Stimulated activated CD8-positive, alpha-beta memory T cell treated with anti-CD3 and anti-CD28 coated beads, Interleukin-15, amount 100 ng/mL, for 48 hours (primary cell): ENCODE data around the gene GDF7.

Experiments used
- DNase-seq, 2 donors: peaks; one replicate each; pipeline ENCODE4 v3.0.0-alpha.2; 2020; ENCODE audit warnings: low read depth in 2 of 2

The GDF7 gene

DNA sequence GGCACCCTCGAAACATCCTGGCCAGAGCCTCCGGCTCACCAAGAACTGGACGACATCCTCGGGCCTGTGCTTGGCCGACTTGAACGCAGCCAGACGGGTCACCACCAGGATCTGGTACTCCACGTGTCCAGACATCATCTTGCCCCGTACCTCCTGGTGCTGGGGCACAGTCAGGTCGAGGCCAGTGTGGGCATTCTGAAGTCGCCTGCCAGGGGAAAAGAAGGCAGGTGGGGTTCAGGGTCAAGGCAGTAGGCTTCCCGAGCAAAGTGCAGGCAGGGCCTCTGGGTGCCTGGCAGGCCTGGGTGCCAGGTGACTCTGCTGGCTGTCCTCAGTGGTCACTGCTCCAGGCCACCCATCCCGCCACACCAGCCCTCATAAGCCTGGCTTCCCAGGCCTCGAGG lies 21.6 kb upstream of the GDF7 start:
- no peak for DNase-seq

DNA sequence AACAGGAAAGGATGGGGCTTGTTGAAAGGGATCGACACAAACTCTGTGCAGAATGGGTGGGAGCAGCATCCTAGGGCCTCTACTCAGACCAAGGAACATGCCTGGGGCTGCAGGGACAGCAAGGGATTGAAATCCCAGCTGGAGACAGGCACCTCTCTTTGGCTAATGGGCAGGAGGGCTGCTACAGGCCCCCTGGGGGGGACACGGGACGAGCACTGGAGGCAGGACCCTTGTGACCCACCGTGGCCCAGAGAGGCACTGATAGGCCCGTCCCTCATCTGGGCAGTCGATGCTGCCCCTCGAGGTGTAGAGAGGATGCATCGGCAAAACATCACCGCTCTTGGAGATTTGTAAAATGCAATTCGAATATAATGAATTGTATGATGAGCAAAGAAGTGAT lies 21.2 kb upstream of the GDF7 start:
- no peak for DNase-seq

DNA sequence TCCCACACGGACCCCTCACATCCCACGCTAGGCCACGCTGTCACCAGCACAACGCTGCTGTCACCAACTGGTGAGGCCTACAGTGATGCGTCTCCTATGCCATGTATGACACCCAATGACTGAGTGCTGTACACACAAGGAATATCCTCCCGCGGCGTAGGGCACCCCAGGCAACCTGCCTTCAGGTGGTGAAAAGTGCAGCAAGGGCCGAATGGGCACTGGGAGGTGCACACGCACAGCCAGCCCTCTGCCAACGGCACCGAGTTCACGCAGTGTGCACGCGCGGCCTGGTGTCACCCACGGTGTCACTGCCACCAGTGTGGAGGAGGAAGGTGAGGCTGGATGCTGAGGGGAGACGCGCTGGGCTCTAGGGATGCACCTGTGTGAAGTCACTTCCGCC lies 20.5 kb upstream of the GDF7 start:
- no peak for DNase-seq

DNA sequence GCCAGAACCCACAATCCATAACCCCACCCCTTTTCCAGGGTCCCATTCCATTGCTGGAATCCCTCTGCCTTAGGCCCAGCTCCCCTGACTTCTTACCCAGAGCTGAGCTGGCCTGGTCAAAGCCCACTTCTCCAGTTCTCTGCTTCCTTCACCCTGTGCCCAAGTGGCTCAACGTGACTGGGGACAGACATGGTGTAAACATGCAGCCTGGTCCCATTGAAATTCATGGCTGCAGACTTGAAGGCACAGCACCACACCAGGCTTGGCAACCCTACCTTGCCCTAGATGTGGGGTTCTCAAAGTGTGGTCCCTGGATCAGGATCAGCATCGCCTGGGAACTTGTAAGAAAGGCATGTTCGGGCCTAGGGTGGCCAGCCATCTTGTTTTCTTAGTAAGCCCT lies 19.7 kb upstream of the GDF7 start:
- DNase-seq, result no peak

DNA sequence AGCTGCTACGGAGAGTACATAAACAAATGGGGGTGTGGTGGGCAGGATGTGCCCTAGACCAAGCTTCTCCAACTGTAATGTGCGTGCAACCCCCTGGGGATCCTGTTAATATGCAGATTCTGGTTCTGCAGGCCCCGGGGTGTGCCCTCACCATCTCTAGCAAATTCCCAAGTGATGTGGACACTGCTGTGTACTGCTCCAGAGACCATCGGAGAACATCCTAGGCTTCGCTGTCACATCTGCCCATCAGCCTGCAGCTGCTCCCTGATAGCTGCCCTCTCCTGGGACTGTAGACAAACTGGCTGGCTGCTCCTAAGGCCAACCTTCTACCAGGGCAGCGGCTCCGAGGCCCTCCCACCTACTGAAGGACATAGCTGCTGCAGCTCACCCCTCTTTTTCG lies 19.2 kb upstream of the GDF7 start:
- DNase-seq, result no peak

DNA sequence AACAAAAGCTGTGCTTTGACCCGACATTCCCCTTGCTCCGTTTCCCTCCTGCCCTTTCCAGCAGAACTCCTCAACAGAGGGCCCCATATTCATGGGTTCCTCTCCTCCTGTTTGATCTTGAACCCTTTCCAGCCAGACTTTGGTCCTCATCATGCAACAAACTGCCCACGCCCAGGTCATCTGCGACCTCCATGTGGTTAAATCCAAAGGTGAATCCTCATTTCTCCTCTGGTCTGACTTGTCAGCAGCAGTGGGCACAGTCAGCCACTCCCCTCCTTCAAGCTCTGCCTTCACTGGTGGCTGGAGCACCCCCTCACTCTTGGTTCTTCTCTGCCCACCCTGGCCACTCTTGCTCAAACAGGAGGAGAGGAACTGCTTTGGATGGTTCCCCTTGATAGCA lies 18.7 kb upstream of the GDF7 start:
- DNase-seq, result no peak

DNA sequence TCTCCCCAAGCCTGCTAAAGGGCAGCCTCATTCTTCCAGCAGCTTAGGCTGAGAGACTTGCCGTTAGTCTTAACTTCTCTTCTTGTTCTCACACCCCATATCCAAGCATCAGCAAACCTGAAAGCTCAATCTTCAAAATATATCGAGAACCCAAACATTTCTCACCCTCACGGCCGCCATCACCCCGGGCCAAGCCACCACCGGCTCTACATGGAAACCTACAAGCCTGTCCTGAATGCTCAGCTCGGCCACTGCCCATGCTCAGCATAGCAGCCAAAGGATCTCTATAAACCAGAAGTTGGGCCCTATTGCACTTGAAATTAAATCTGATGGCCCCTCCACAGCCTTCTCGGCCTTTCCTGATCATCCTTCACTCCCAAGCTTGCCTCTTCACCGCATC lies 18.1 kb upstream of the GDF7 start:
- DNase-seq, result no peak

DNA sequence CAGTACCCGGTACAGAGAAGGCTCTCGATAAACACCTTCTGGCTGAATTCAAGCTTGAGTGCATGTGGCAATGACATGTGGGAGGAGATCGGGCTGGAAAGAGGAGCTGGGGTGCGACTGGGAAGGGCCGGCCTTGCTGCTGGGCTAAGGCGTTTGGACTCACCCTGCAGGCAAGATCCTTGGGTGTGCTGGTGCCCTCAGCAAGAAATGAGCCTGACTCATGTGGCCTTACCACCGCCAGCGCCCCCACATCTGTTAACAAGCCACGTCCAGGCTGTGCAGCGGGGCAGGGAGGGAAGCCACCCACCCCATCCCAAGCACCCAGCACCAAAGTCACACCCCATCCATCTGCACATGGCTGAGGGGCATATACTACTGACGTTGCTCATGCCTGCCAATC lies 17.4 kb upstream of the GDF7 start:
- DNase-seq, result no peak

DNA sequence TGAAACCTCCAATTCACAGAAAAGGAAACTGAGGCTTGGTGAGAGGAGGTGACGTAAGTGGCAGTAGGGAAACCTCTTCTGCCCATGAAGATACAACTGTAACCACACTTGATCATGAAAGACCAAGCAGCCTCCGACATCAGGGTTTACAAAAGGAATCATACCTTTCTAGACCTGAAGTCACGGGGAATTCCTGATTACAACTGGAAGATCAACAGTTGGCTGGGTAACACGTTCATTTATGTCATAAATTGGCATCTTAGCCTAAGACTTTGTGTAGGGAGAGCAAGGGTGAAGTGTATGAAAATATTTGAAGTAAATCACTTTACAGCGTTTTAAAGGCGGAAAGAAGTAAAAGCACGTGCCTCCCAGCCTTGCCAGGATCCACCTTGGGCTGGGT lies 17.0 kb upstream of the GDF7 start:
- no peak for DNase-seq

DNA sequence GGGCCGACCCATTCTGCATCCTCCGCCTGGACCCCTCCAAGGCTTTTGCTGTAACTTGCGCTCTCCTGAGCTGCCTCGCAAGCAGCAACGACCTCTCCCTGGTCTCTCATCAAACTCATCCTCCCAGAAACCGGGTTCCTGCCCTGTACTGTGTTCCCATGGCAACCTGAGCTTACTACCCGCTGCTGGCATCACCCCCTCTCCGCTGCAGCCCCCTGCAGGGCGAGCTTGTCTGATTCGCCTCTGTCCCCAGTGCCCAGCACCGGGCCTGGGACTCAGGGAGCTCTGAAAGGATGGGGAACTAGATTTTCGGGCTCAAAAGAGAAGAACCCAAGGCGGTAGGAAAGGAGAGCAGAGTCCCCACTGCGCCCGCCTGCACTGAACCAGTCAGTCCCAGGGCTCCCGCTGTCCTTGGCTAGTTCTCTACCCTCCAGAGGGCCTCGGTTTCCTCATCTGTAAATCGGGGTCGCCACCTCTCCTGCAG lies 16.5 kb upstream of the GDF7 start:
- DNase-seq, result no peak

DNA sequence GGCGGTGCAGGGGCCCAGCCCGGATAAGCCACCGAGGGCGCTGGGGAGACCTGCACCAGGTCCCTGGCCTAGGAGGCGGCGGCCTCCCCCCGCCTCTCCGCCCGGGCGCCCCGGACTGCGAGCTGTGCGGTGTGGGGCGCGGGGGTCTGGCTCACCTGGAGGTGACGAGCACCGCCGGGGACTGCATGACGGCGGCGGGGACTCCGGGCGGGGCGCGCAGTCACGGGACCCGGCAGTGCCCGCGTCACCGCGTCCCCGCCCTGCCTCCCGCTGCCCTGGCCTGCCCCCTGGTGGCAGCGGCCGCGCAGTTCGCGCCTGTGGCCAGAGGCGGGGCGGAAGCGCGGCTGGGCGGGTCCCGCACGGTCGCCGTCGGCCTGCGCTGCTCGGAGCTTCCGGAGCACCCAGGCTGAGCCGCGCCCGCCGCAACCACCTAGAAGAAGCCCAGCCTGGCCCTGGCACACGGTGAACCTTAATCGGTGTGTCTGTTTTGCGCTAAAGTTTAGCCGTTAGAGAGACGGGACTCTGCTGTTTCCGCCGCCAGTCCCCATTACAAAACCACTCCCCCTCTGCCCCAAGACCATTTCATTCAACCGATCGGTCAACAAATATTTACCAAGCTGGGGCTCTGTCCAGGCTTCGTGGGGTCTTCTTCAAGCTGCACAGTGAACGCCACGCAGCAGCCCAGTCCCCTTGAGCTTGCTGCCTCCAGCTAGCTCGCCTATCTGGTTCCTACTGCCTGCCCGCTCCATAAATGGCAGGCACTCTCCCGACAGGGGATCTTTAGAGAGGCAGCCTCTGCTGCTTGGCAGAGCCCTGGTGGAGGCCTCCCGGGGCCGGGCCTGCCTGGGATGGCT lies 15.8 kb upstream of the GDF7 start, which contains the start of gene HS1BP3:
HS1BP3 (minus strand) TSS at position 222 of the 854 bp plus-strand sequence; CDS start at position 187, 35 bp downstream.
- DNase-seq, result peak; percentile 82 to 85

DNA sequence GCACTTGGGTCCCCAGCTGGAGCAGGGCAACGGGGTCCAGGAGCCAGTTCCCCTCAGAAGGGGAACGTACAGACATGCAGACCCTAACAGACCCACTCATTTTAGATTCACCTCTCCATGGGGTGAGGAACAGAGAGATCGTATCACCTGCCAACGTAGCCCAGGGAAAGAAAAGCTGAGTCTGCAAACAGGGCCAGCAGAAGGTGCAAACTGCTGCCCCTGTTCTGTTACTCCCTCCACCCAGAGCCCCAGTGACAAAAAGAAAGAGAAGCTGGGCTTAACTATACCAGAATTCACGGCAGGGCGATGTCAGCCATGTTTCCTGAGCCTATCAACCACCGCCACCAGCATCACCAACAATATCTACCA lies 15.2 kb upstream of the GDF7 start:
- DNase-seq, result no peak

DNA sequence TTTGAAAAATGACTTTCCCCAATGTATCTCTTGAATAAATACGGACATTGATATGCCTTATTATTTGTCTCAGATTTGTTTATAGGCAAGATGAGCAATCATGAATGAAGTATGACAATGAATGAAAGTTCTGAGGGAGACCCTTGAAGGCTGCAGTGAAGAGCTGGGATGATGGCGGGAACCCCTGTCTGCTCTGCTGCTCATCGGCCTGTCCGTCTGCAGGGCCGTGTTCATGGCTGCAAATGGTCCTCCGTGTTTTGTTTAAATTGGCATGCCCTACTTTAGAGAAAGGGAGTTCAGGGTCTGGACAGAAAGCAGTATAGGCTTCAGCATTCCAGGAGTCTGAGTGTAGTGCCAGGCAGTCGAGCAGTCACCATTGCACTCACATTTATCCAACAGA lies 14.8 kb upstream of the GDF7 start:
- no peak for DNase-seq

DNA sequence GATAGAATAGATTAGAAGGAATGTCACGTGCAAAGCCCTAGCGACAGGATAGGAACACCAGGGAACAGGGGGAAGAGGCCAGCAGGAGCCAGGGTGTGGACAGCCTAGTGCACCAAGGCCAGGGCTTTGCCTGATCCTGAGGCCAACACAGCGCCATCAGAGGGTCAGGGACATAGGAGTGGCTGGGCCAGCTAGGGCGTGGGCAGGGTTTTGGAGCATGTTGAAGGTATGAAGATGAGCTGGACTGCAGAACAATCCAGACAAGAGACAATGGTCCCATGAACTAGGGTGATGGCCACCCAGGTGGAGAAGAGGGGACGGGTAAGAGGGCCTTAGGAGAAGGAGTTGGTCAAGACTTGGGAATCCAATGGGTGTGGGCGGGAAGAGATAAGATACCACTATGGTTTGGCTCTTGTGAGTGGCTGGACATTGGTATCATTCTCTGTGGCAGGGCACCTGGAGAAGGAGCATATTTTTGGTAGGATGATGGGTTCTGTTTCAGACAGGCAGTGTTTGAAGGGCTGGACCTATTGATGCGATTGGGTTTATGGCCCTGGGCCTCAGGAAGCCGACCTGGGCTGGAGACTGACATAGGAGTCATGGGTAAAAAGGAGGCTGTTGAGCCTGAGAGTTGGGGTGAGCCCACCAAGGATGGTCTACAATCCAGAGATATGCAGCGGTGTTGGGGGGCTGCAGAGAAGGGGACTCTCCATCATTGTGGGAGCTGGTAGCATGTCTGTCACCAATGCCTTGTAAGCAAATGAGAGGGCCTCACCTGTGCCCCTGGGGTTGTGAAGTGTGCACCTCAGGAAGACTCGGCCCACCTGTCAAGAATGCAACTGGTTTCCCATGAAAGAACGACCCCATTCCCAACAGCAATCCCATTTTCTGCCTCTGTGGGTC lies 14.0 kb upstream of the GDF7 start:
- DNase-seq, result no peak

DNA sequence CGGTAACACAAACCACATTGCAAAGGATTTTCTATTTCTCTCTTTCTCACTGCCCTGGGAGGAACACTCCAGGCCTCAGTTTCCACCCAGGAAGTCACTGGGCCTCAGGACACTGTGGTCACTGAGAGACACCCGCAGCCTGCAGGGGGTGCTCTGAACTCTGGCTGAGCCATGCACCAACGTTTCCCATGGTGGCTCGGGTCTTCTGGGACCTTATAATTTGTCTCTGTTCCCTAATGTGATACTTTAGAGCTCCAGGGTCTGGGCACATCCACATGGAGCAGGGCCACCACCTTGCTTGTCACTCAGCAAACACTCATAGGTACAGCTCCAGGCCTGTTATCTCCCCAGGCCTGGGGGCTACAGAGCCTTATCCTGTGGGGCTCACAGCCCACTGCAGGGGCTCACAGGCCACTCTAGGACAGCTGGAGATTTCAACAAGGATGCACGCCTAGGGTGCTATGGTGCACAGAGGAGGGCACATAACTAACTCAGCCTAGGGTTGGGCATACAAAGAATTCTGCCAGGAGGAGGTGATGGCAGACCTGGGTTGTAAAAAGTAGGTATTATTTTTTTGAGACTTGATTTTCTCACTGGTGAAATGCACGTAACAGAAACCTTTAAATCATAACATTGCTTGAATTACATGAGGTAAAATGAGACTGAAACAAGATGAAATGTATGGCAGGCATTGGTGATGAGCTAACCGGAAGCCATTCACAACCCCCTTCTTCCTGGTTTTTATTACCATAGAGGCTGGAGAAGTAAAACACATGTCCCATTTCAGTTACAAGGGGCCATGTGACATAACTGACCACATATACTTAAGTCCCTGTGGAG lies 13.0 kb upstream of the GDF7 start:
- no peak for DNase-seq

DNA sequence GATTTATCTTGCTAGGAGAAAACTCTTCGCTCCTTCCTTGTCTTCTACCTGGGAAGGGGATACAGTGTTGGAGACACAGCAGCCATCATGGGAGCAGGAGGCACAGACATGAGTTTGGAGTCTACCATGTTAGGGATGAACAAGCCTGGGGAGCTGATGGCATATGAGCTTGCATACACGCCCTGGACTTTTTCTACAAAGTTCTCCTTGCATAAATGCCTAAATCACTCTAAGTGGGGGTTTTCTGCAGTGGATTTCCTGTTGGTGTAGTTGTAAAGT lies 12.5 kb upstream of the GDF7 start:
- DNase-seq, result no peak

DNA sequence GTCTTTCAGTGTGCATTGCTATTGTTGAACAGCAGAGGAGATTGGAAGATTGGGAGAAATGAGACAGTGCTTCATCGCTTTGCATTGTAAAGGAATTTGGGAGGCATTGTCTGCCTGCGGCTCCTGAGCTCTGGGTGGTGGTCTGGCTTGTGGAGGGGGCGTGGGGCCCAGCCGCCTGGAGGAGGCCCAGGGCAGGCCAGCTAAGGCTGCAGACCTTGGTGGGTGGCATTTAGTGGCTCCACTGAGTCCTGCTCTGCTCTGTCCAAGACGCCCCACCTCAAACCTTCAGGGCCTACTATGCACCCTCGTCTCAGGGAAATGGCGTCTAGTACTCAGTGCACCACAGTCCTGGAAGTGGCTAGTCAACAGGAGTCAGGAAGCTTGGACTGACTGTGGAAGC lies 10.4 kb upstream of the GDF7 start:
- no peak for DNase-seq

DNA sequence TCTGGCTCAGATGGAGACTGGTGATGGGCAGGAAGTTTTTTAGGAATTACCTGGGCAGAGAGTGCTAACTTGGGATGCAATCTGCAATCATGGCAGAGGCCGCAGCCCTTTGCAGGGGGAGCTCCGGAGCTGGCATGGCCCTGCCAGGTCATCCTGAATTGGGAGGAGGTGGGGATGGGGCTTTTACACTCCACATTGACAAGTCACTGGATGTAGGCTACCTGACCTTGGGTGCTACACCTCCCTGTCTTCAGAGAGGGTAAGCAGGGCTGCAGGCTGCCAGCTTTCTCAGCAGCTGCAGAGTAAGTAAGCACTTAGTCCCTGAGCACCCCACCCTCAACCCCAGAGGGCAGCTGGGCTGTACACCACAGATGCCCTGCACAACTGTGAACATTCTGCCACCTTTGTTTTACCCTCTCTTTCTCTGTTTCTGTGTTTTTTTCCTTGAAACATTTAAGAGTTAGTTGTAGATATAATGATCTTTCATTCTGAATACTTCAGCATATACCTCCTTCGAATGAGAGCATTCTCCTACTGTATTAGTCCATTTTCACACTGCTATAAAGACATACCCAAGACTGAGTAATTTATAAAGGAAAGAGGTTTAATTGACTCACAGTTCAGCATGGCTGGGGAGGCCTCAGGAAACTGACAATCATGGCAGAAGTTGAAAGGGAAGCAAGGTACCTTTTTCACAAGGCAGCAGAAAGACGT lies 9.3 kb upstream of the GDF7 start:
- no peak for DNase-seq

DNA sequence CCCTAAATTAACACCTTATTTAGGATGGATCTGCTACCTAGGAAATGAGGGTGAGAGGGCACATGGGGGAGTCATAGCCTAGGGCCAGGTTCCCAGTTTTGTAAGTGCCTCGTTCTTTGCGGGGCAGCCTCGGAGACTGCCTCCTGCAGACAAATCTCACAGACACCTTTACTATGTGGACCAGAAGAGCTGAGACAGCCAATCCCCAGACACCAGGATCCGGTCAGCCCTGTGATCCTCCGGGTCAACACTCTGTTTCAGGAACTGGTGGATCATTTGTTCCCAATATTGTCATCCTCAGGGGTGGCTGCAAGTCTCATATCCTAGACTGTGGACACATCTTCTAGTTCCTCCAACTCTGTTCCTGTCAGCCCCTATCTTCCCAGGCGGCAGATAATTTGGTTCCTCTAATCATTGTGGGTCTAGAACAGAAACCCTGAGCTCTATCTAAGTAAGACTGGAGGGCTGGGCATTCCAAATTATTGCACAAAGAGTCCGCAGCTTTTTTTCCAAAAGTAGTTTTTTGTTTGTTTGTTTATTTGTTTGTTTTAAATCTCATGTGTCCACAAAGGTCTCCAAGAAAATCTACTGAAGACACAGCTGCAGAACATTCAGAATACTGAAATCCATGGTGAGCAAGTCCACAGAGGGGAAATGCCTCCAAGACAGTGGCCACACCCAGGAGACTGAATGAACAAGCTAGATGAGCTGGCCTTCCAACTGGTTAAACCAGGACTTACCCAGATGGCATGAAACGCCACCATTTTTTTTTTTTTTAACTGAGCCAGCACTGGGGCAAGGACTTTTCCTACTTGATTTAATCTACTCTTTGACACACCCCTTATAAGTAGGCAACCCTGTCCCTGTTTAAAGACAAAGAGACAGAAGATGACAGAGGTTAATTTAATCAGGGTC lies 6.2 kb upstream of the GDF7 start:
- no peak for DNase-seq
